Liver (tissue), 9 donors: ENCODE results near the gene MTMR6. TPM values are rescaled to one million over a fixed set of nuclear protein-coding genes. Genes with fewer than 3 reads are reported as not detected.

Source experiments
- DNase-seq: peaks from one replicate; pipeline ENCODE4 v3.0.0-alpha.2; 2017; ENCODE audit warnings: low spot score
- H3K27ac ChIP-seq, 2 donors: one replicate each; pipeline ENCODE4 v1.7.0; 2013; ENCODE audit warnings: inconsistent platforms in 2 of 2, low read length in 2 of 2, control low read depth in 1 of 2, low read depth in 1 of 2, mild to moderate bottlenecking in 1 of 2
- H3K27me3 ChIP-seq, 4 donors: one replicate each; pipeline versions ENCODE4 v1.6.1 to v1.7.0; 2013; ENCODE audit warnings: low read length in 3 of 4, inconsistent platforms in 1 of 4, mild to moderate bottlenecking in 1 of 4, moderate library complexity in 1 of 4; ENCODE audit not compliant: control insufficient read depth in 4 of 4, insufficient read depth in 4 of 4
- H3K36me3 ChIP-seq, 4 donors: one replicate each; pipeline versions ENCODE4 v1.6.1 to v1.7.0; 2013; ENCODE audit warnings: low read length in 3 of 4, mild to moderate bottlenecking in 3 of 4, low read depth in 1 of 4, moderate library complexity in 1 of 4; ENCODE audit not compliant: control insufficient read depth in 4 of 4, insufficient read depth in 3 of 4
- H3K4me1 ChIP-seq, 4 donors: one replicate each; pipeline versions ENCODE4 v1.6.1 to v1.7.0; 2013; ENCODE audit warnings: low read length in 3 of 4, mild to moderate bottlenecking in 3 of 4, moderate library complexity in 1 of 4; ENCODE audit not compliant: control insufficient read depth in 4 of 4, insufficient read depth in 4 of 4
- H3K4me3 ChIP-seq, 3 donors: one replicate each; pipeline versions ENCODE4 v1.6.1 to v1.7.0; 2013; ENCODE audit warnings: low read length in 3 of 3, control low read depth in 1 of 3, low read depth in 1 of 3, mild to moderate bottlenecking in 1 of 3
- H3K9ac ChIP-seq, 2 donors: one replicate each; pipeline ENCODE4 v1.7.0; 2013; ENCODE audit warnings: low read length in 2 of 2, mild to moderate bottlenecking in 2 of 2, moderate library complexity in 2 of 2, control low read depth in 1 of 2, low read depth in 1 of 2
- H3K9me3 ChIP-seq, 4 donors: one replicate each; pipeline versions ENCODE4 v1.6.1 to v1.7.0; 2013; ENCODE audit warnings: low read length in 3 of 4; ENCODE audit not compliant: control insufficient read depth in 4 of 4
- EGR1 ChIP-seq, 2 donors: IDR thresholded peaks; 2 replicates each; pipeline ENCODE4 v1.6.1; 2016 to 2018; ENCODE audit warnings: antibody characterized with exemption in 2 of 2, low read depth in 2 of 2
- FOXA1 ChIP-seq: IDR thresholded peaks from 2 replicates; pipeline ENCODE4 v1.6.1; 2016; ENCODE audit warnings: antibody characterized with exemption
- FOXA2 ChIP-seq: IDR thresholded peaks from 2 replicates; pipeline ENCODE4 v1.6.1; 2016; ENCODE audit warnings: antibody characterized with exemption
- GABPA ChIP-seq, 2 donors: IDR thresholded peaks in 1 of 2; conservative IDR thresholded peaks in 1 of 2; 2 replicates each; pipeline ENCODE4 v1.6.1; 2016; ENCODE audit warnings: antibody characterized with exemption in 2 of 2, mild to moderate bottlenecking in 1 of 2, moderate library complexity in 1 of 2
- HNF4G ChIP-seq: IDR thresholded peaks from 2 replicates; pipeline ENCODE4 v1.6.1; 2016; ENCODE audit warnings: antibody characterized with exemption
- NR2F2 ChIP-seq: IDR thresholded peaks from 2 replicates; pipeline ENCODE4 v1.6.1; 2016; ENCODE audit warnings: antibody characterized with exemption
- RAD21 ChIP-seq, 2 donors: IDR thresholded peaks; 2 replicates each; pipeline ENCODE4 v1.6.1; 2016; ENCODE audit warnings: antibody characterized with exemption in 2 of 2, mild to moderate bottlenecking in 2 of 2
- RXRA ChIP-seq, 2 donors: IDR thresholded peaks; 2 replicates each; pipeline ENCODE4 v1.6.1; 2017 to 2018; ENCODE audit warnings: antibody characterized with exemption in 2 of 2, mild to moderate bottlenecking in 1 of 2
- SP1 ChIP-seq: IDR thresholded peaks from 2 replicates; pipeline ENCODE4 v1.6.1; 2018; ENCODE audit warnings: antibody characterized with exemption, mild to moderate bottlenecking
- TAF1 ChIP-seq: conservative IDR thresholded peaks from 2 replicates; pipeline ENCODE4 v1.6.1; 2016; ENCODE audit warnings: antibody characterized with exemption, mild to moderate bottlenecking
- WGBS: extraction: QIAGEN DNeasy Blood & Tissue Kit; methylation state at CpG from one replicate; pipeline ENCODE4 v1.1.7; 2013; 5-methylcytosine and 5-hydroxymethylcytosine counted together
- polyA plus RNA-seq, 2 donors: library from polyadenylated mRNA; stranded (reverse) in 1 of 2; unstranded in 1 of 2; fragments of 200-250 nt in 1 of 2; fragments of >200 nt in 1 of 2; fragmentation: Nextera tagmentation in 1 of 2; extraction: Ambion mirVana in 1 of 2; gene quantifications; one replicate each; pipeline versions ENCODE4 v1.2.1 to v1.2.3, GENCODE V29; 2013 to 2015
- total RNA-seq, 2 donors: library from RNA; depleted of rRNA; stranded (reverse); fragments of >200 nt; gene quantifications; one replicate each; pipeline ENCODE4 v1.2.3, GENCODE V29; 2014
- TF ChIP-seq, protein P1 (sequence below): IDR thresholded peaks from 2 replicates; pipeline ENCODE4 v1.6.1; 2016; ENCODE audit warnings: antibody characterized with exemption
- TF ChIP-seq, protein P2 (sequence below): IDR thresholded peaks from 2 replicates; pipeline ENCODE4 v1.6.1; 2016; ENCODE audit warnings: antibody characterized with exemption
- TF ChIP-seq, protein P3 (sequence below): fragments of 150-350 bp; IDR thresholded peaks from 2 replicates; pipeline ENCODE4 v1.5.1; 2017; ENCODE audit warnings: improper control_type of control experiment, low read depth, low read length; ENCODE audit not compliant: missing input control
- TF ChIP-seq, protein P4 (sequence below): IDR thresholded peaks from 2 replicates; pipeline ENCODE4 v1.6.1; 2016; ENCODE audit warnings: antibody characterized with exemption
- TF ChIP-seq, protein P5 (sequence below): IDR thresholded peaks from 2 replicates; pipeline ENCODE4 v1.6.1; 2016; ENCODE audit warnings: antibody characterized with exemption, mild to moderate bottlenecking
- donor health status: healthy.
- donor health status: healthy.
- donor health status: healthy.
- donor health status: healthy.
- donor health status: healthy.

MTMR6 gene
- total and polyA plus RNA-seq, 4 donors, result 5.3 to 12.6 (median 7.6) TPM

DNA sequence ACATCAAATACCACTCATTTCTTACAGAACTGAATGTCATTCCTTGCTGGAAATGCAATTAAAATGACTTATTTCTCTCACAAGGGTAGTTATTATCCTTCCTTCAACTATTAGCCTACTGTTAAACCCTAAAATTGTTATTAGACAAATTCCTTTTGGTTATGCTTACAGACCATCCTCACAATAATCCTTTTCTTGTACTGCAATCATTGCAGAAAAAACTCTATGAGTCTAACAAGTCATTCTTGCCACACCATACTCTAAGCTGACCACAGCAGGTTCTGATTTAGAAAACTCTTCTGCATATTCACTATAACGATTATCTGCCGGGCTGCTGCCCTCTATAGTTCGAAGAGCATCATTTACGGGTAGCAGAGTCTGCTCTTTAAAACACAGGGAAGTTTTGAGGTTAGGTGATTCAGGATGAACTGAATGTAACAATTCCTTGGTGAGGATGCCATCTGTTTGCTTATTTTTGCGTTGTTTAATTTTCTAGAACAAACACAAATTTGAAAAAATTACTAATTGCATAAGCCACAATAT is 38.2 kb downstream of the MTMR6 start:
- WGBS, result 50% methylated on average over 5 of the region's 5 CpGs
- Histone ChIP-seq H3K4me1 (peaks cover 4 to 11% (median 7%) of the 10 kb centered on the region in 4 donors), H3K36me3 (peaks cover 0 to 3% (median 1%) of the 10 kb centered on the region in 4 donors), H3K27me3 (no peaks in the 10 kb centered on the region), H3K9me3 (no peaks in the 10 kb centered on the region), H3K4me3 (no peak overlapping the region), H3K27ac (no peak overlapping the region), H3K9ac (no peak overlapping the region)
- no peak for DNase-seq
- TF ChIP-seq RAD21 (IDR thresholded peaks at IDR 0.05), result peak; percentile 16 to 20
- no peak for TF ChIP-seq GABPA (IDR thresholded peaks at IDR 0.05 in 1 of 2, conservative IDR thresholded peaks at IDR 0.05 in 1 of 2)

DNA sequence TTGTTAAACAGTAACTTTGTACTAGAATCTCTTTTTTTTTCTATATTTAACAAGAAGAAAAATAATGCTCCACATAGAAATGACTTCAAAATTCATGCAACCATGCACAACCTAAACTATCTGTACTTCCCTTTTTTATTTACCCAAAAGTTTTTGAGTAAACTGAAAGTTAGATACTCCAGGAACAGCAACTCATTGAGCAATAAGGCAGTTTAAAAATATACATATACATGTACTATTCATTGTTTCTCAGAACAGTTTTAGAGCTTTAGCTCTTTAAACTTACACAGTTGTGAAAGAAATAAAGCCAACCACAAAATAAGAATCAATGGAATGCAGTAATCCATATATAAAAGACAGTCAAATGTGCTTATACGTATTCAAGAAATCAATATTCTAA is 39.2 kb downstream of the MTMR6 start:
- no peak overlapping the region for H3K4me3 ChIP-seq
- no peaks in the 10 kb centered on the region for H3K27me3 ChIP-seq
- peaks cover 0 to 3% (median 1%) of the 10 kb centered on the region in 4 donors for H3K36me3 ChIP-seq
- no peak for DNase-seq
- no peaks in the 10 kb centered on the region for H3K9me3 ChIP-seq
- 99% methylated on average over 1 of the region's 1 CpG for WGBS
- no peak overlapping the region for H3K27ac ChIP-seq
- H3K4me1 ChIP-seq, result peaks cover 4 to 10% (median 7%) of the 10 kb centered on the region in 4 donors
- TF ChIP-seq GABPA (IDR thresholded peaks at IDR 0.05 in 1 of 2, conservative IDR thresholded peaks at IDR 0.05 in 1 of 2) (no peak), FOXA1 (no peak), NR2F2 (no peak), HNF4G (no peak), RXRA (IDR thresholded peaks at IDR 0.05) (no peak), SP1 (no peak), FOXA2 (no peak), EGR1 (IDR thresholded peaks at IDR 0.05; ENCODE audit: low read depth in 2 of 2) (no peak), TAF1 (no peak)
- TF ChIP-seq, protein P1, sequence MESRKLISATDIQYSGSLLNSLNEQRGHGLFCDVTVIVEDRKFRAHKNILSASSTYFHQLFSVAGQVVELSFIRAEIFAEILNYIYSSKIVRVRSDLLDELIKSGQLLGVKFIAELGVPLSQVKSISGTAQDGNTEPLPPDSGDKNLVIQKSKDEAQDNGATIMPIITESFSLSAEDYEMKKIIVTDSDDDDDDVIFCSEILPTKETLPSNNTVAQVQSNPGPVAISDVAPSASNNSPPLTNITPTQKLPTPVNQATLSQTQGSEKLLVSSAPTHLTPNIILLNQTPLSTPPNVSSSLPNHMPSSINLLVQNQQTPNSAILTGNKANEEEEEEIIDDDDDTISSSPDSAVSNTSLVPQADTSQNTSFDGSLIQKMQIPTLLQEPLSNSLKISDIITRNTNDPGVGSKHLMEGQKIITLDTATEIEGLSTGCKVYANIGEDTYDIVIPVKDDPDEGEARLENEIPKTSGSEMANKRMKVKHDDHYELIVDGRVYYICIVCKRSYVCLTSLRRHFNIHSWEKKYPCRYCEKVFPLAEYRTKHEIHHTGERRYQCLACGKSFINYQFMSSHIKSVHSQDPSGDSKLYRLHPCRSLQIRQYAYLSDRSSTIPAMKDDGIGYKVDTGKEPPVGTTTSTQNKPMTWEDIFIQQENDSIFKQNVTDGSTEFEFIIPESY, result no peak
- TF ChIP-seq, protein P2, sequence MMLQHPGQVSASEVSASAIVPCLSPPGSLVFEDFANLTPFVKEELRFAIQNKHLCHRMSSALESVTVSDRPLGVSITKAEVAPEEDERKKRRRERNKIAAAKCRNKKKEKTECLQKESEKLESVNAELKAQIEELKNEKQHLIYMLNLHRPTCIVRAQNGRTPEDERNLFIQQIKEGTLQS, result no peak
- TF ChIP-seq, protein P3, sequence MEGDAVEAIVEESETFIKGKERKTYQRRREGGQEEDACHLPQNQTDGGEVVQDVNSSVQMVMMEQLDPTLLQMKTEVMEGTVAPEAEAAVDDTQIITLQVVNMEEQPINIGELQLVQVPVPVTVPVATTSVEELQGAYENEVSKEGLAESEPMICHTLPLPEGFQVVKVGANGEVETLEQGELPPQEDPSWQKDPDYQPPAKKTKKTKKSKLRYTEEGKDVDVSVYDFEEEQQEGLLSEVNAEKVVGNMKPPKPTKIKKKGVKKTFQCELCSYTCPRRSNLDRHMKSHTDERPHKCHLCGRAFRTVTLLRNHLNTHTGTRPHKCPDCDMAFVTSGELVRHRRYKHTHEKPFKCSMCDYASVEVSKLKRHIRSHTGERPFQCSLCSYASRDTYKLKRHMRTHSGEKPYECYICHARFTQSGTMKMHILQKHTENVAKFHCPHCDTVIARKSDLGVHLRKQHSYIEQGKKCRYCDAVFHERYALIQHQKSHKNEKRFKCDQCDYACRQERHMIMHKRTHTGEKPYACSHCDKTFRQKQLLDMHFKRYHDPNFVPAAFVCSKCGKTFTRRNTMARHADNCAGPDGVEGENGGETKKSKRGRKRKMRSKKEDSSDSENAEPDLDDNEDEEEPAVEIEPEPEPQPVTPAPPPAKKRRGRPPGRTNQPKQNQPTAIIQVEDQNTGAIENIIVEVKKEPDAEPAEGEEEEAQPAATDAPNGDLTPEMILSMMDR, result no peak
- TF ChIP-seq, protein P4, sequence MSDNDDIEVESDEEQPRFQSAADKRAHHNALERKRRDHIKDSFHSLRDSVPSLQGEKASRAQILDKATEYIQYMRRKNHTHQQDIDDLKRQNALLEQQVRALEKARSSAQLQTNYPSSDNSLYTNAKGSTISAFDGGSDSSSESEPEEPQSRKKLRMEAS, result no peak
- TF ChIP-seq, protein P5, sequence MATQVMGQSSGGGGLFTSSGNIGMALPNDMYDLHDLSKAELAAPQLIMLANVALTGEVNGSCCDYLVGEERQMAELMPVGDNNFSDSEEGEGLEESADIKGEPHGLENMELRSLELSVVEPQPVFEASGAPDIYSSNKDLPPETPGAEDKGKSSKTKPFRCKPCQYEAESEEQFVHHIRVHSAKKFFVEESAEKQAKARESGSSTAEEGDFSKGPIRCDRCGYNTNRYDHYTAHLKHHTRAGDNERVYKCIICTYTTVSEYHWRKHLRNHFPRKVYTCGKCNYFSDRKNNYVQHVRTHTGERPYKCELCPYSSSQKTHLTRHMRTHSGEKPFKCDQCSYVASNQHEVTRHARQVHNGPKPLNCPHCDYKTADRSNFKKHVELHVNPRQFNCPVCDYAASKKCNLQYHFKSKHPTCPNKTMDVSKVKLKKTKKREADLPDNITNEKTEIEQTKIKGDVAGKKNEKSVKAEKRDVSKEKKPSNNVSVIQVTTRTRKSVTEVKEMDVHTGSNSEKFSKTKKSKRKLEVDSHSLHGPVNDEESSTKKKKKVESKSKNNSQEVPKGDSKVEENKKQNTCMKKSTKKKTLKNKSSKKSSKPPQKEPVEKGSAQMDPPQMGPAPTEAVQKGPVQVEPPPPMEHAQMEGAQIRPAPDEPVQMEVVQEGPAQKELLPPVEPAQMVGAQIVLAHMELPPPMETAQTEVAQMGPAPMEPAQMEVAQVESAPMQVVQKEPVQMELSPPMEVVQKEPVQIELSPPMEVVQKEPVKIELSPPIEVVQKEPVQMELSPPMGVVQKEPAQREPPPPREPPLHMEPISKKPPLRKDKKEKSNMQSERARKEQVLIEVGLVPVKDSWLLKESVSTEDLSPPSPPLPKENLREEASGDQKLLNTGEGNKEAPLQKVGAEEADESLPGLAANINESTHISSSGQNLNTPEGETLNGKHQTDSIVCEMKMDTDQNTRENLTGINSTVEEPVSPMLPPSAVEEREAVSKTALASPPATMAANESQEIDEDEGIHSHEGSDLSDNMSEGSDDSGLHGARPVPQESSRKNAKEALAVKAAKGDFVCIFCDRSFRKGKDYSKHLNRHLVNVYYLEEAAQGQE, result no peak
- H3K9ac ChIP-seq, result no peak overlapping the region
